GM19035 (cell line): ENCODE data around the gene CNKSR1.

ENCODE experiments used
- ATAC-seq: cut with Tn5 transposase; IDR thresholded peaks from one replicate; pipeline ENCODE4 v1.9.1; 2021; ENCODE audit not compliant: unreplicated experiment

Gene CNKSR1

GRCh38 chr1:26184086-26184485 lies 6.8 kb downstream of the CNKSR1 start:
- ATAC-seq, result no peak

- ATAC-seq, result no peak
Measured at GRCh38 chr1:26184883-26185282, 7.6 kb downstream of the CNKSR1 start.

GRCh38 chr1:26187882-26188281 lies 10.6 kb downstream of the CNKSR1 start:
- ATAC-seq, result no peak

GRCh38 chr1:26188477-26188876 lies 11.2 kb downstream of the CNKSR1 start:
- ATAC-seq, result no peak

- ATAC-seq, result no peak
Measured at GRCh38 chr1:26189331-26189730, 12.0 kb downstream of the CNKSR1 start.

- no peak for ATAC-seq
Measured at GRCh38 chr1:26189751-26190275, 12.5 kb downstream of the CNKSR1 start.

- no peak for ATAC-seq
Measured at GRCh38 chr1:26190373-26190987, 13.2 kb downstream of the CNKSR1 start, which contains the start of gene CATSPER4. TSS of gene CATSPER4 (plus strand) at chr1:26190602. CDS start at chr1:26190628, 26 bp downstream.

- no peak for ATAC-seq
Measured at GRCh38 chr1:26191739-26192138, 14.4 kb downstream of the CNKSR1 start.

- no peak for ATAC-seq
Measured at GRCh38 chr1:26195805-26196204, 18.5 kb downstream of the CNKSR1 start.

GRCh38 chr1:26197301-26197700 lies 20.0 kb downstream of the CNKSR1 start:
- ATAC-seq, result no peak

- no peak for ATAC-seq
Measured at GRCh38 chr1:26197813-26198212, 20.5 kb downstream of the CNKSR1 start.

GRCh38 chr1:26200413-26200812 lies 23.1 kb downstream of the CNKSR1 start:
- ATAC-seq, result no peak

- no peak for ATAC-seq
Measured at GRCh38 chr1:26203642-26204318, 26.5 kb downstream of the CNKSR1 start.

GRCh38 chr1:26210147-26210870 lies 33.0 kb downstream of the CNKSR1 start:
- no peak for ATAC-seq

GRCh38 chr1:26212726-26213125 lies 35.4 kb downstream of the CNKSR1 start:
- no peak for ATAC-seq

- ATAC-seq, result no peak
Measured at GRCh38 chr1:26213335-26213905, 36.1 kb downstream of the CNKSR1 start.

- ATAC-seq, result no peak
Measured at GRCh38 chr1:26215246-26215645, 38.0 kb downstream of the CNKSR1 start.

GRCh38 chr1:26218906-26219494 lies 41.7 kb downstream of the CNKSR1 start:
- ATAC-seq, result no peak

- no peak for ATAC-seq
Measured at GRCh38 chr1:26220199-26220912, 43.1 kb downstream of the CNKSR1 start.

- no peak for ATAC-seq
Measured at GRCh38 chr1:26221094-26221493, 43.8 kb downstream of the CNKSR1 start.
